CD4-positive, alpha-beta T cell treated with Interferon alpha-2 for 1 hour (primary cell): ENCODE data around the gene F13A1.
"Not testable (repeated sequence)": the region's sequence is repeated elsewhere in the genome, so short reads cannot be mapped to it uniquely, and the experiment has no call there.

Experiments used
- DNase-seq, 2 donors: peaks; one replicate each; pipeline ENCODE4 v3.0.0-alpha.2; 2020 to 2022

The F13A1 gene

DNA sequence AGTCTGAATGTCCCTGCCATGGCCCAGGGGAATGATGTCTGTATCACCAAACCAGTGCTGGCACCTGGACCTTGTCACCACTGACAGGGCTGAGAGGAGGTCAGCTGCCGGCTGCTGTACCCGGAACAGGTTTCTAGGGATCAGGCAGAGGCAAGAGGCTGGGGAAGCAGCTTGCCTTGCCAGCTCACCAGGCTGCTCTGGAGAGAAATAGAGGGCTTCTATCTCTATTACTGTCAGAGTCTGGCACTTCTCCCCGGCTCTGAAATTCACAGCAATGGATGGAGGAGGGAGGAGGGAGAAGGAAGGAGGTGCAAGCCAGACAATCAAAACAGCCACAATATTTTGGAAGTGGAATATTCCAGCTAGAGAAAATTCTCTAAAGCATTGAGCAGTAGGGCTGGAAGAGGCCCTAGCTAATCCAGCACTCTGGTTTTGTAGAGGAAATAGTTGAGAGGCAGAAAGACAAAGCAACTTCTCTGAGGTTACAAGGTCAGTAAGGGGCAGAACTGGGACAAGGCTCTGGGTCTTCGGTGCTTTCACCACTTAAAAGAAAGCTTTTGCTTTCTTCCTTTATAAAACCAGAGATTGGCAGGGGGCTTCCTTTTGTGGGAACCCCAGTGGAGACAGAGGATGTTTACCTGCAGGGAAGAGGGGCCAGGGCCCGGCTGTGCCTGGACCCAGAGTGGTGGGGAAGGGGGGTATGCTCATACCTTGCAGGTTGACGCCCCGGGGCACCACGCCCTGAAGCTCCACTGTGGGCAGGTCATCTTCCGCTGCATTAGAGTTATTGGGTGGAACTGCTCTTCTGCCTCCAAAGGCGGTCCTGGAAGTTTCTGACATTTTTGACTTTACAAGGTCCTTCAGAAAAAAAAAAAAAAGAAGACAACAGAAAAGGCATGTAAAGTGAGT is 2.4 kb downstream of the F13A1 start:
- no peak for DNase-seq

DNA sequence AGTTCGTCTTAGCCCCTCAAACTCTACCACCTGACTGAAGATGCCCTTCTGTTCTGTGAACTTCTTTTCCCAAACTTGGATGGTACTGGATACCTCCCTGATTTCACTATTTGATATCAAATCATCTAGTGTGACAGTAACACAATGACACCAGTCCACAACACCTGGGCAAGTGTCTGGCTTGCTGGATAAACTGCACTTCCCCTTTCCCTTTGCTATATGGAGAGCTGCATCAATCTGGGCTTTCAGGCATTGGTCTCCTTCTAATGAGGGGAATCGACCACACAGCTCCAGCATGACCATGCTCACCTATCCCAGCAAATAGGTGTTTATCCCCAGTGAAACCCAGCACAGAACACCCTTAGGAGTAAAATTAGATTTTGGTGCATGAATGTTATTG is 3.1 kb downstream of the F13A1 start:
- no peak for DNase-seq

- peak in 1 of 2 donors; percentile 25 for DNase-seq
These were observed 4.8 kb downstream of the F13A1 start for GRCh38 chr6:6315660-6316059.

DNA sequence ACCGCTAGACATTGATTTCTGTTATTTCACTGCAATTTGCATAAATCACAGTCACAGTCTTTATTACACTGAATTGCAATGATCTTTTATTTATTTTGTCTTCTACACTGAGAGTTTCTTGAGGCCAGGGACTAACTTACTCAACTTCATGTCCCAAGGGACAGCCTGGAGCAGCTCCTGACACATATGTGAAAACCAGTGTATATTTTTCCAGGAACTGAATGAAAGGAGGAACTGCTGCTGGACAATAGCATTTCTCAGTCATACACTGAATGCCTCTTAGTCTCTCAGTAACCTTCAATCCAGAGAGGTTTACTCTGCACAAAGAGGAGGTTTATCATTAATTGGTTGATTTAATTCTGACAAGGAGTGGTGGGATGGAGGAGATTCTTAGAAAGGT is 5.9 kb downstream of the F13A1 start:
- DNase-seq: no peak

GRCh38 chr6:6312901-6313441 is 7.5 kb downstream of the F13A1 start:
- no peak for DNase-seq

- no peak for DNase-seq
These were observed 14.9 kb downstream of the F13A1 start for GRCh38 chr6:6305575-6305974.

DNA sequence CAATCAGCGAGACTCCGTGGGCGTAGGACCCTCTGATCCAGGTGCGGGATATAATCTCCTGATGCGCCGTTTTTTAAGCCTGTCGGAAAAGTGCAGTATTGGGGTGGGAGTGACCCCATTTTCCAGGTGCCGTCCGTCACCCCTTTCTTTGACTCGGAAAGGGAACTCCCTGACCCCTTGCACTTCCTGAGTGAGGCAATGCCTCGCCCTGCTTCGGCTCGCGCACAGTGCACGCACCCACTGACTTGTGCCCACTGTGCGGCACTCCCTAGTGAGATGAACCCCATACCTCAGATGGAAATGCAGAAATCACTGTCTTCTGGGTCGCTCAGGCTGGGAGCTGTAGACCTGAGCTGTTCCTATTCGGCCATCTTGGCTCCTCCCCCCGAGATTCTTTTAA is 20.1 kb downstream of the F13A1 start:
- DNase-seq: not testable (repeated sequence)

- no peak for DNase-seq
These were observed 27.1 kb downstream of the F13A1 start for GRCh38 chr6:6293317-6293716.

DNA sequence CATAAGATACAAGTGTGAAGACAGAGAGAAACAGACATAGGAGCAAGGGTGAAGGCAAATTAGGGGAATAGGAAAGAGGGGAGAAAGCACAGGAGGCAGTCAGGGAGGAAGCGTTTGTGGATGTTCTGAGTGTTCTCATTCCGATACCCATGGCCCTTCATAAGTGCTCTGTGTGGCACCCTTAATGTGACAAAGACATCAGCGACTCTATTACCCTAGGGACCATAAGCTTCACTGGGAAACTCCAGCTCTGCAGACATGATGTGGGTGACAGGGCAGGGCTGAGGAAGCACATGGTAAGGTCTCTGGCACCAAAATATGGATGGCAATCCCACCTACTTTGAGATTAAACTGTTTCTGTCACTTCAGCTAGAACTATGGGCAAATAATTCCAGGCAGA is 33.0 kb downstream of the F13A1 start:
- DNase-seq: no peak

- DNase-seq: no peak
These were observed 34.8 kb downstream of the F13A1 start for GRCh38 chr6:6285679-6286078.

DNA sequence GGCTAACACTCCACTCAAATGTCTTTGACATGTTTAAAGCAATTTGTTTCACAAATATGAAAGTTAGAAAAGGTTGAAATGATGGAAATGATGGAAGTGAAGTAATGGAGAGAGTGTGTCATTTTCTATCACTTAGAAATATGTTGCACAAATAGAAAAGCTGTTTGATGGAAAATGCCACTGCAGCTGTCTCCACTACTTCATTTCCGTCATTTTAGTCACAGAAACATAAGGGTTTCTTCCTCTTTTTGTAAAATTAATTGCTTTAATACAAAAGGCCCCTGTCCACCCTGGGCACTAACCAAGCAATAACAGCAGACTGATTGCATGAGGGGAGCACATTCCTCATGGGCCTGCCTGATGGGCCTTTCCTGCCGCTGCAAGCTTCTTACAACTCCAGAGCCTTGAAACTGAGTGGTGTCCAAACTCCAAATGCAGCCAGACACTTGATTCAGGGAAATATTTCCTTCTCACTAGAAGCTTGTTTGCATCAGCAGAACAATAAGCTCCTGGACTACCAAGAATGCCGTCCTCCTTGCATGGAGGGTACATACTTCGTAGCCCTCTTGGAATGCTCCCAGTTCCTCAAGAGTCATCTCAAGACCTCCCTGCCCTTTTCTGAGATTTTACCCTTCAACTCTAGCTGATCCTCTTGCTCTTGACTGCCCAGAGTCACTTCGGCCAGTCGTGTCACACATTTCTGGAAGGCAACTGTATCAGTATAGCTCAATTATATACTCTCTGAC is 36.1 kb downstream of the F13A1 start:
- DNase-seq: no peak

GRCh38 chr6:6283746-6284145 is 36.7 kb downstream of the F13A1 start:
- DNase-seq: no peak

- DNase-seq: no peak
These were observed 37.7 kb downstream of the F13A1 start for GRCh38 chr6:6282716-6283115.

- no peak for DNase-seq
These were observed 43.0 kb downstream of the F13A1 start for GRCh38 chr6:6277413-6277812.

GRCh38 chr6:6270948-6271535 is 49.4 kb downstream of the F13A1 start:
- DNase-seq: no peak

DNA sequence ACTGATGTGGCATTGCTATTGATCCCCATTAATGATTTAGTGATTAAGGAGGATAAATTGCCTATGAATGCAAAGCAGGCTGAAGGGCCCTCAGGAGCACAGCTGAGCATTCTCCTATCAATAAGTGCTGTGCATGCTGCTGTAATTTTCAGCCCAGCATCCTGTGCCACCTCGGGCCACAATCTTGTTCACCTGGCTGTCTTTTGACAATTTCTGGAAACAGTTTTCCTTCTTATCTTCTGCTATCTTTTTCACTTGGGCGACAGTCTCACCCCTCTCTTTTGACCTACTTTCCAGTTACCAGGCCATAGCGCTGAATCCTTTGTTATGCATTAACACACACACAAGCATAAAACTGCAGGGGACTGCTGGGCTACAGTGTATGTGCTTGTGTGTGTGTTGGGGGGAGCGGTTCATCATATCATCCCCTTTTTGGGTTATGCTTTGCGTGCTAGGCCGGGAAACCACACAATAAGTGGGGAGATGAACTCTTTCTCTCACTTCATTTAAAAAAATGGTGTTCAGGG is 60.2 kb downstream of the F13A1 start:
- no peak for DNase-seq

- no peak for DNase-seq
These were observed 63.6 kb downstream of the F13A1 start for GRCh38 chr6:6256886-6257285.

DNA sequence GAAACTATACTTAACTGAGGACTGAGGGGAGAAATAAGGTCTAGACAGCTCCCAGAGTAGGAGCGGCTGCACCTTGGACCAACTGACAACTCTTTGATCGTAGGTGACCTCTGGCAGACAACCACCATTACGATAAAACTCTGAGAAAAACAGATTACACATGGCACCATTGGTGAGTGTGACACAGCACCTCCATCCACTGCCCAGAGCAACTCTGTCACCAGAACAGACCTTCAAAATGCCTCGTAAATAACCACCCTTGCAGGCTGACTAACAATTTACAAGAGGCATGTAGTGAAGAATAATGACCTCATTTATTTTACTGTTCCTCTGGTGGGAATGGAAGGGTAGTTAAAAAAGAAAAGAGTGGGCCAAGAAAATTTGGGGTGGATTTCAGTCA is 64.2 kb downstream of the F13A1 start:
- no peak for DNase-seq

- no peak for DNase-seq
These were observed 68.7 kb downstream of the F13A1 start for GRCh38 chr6:6251555-6252280.

- DNase-seq: no peak
These were observed 71.8 kb downstream of the F13A1 start for GRCh38 chr6:6248651-6249050.

GRCh38 chr6:6246544-6246943 is 73.9 kb downstream of the F13A1 start:
- no peak for DNase-seq

DNA sequence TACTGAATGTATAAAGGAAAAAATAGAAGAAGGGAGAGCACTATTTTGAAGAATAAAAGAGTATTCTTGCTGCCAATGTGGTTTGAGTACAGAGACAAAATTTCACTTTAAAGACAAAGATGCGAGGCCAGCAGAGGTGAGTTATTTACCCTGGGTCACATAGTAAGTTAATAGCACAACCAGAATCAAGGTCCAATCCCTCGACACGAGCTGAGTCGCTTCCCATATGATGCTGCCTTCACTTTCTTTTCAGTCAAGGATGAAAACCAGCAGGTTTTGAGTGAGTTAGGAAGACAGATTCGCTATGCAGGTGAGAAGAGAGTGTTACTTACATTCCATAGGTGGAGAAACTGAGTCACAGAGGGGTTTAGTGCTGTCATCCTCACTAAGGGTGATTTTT is 75.8 kb downstream of the F13A1 start:
- no peak for DNase-seq

DNA sequence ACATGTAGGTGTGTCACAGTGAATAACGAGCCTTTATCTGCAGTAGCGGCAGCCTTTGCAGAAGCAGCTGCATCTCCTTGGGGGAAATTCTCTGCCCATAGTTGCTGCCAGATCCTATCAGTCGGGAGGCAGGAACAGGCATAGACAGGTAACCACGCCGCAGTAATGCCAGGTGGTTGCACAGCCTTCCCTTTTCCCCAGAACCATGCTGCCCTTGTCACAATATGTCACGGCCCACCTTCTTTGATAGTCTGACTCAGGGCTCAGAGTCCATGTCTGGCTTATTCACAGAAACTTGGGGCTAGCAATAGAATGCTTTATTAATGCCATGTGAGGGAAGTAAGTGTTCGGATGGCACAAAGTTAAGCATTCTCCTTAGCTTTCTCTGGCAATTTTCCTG is 76.6 kb downstream of the F13A1 start:
- DNase-seq: no peak
